Liver (tissue), 9 donors: ENCODE measurements around the gene TMX2. TPM values are rescaled to one million over a fixed set of nuclear protein-coding genes. Genes with fewer than 3 reads are reported as not detected.

Experiments
- DNase-seq: peaks from one replicate; pipeline ENCODE4 v3.0.0-alpha.2; 2017; ENCODE audit warnings: low spot score
- H3K27ac ChIP-seq, 2 donors: one replicate each; pipeline ENCODE4 v1.7.0; 2013; ENCODE audit warnings: inconsistent platforms in 2 of 2, low read length in 2 of 2, control low read depth in 1 of 2, low read depth in 1 of 2, mild to moderate bottlenecking in 1 of 2
- H3K27me3 ChIP-seq, 4 donors: one replicate each; pipeline versions ENCODE4 v1.6.1 to v1.7.0; 2013; ENCODE audit warnings: low read length in 3 of 4, inconsistent platforms in 1 of 4, mild to moderate bottlenecking in 1 of 4, moderate library complexity in 1 of 4; ENCODE audit not compliant: control insufficient read depth in 4 of 4, insufficient read depth in 4 of 4
- H3K36me3 ChIP-seq, 4 donors: one replicate each; pipeline versions ENCODE4 v1.6.1 to v1.7.0; 2013; ENCODE audit warnings: low read length in 3 of 4, mild to moderate bottlenecking in 3 of 4, low read depth in 1 of 4, moderate library complexity in 1 of 4; ENCODE audit not compliant: control insufficient read depth in 4 of 4, insufficient read depth in 3 of 4
- H3K4me1 ChIP-seq, 4 donors: one replicate each; pipeline versions ENCODE4 v1.6.1 to v1.7.0; 2013; ENCODE audit warnings: low read length in 3 of 4, mild to moderate bottlenecking in 3 of 4, moderate library complexity in 1 of 4; ENCODE audit not compliant: control insufficient read depth in 4 of 4, insufficient read depth in 4 of 4
- H3K4me3 ChIP-seq, 3 donors: one replicate each; pipeline versions ENCODE4 v1.6.1 to v1.7.0; 2013; ENCODE audit warnings: low read length in 3 of 3, control low read depth in 1 of 3, low read depth in 1 of 3, mild to moderate bottlenecking in 1 of 3
- H3K9ac ChIP-seq, 2 donors: one replicate each; pipeline ENCODE4 v1.7.0; 2013; ENCODE audit warnings: low read length in 2 of 2, mild to moderate bottlenecking in 2 of 2, moderate library complexity in 2 of 2, control low read depth in 1 of 2, low read depth in 1 of 2
- H3K9me3 ChIP-seq, 4 donors: one replicate each; pipeline versions ENCODE4 v1.6.1 to v1.7.0; 2013; ENCODE audit warnings: low read length in 3 of 4; ENCODE audit not compliant: control insufficient read depth in 4 of 4
- EGR1 ChIP-seq, 2 donors: IDR thresholded peaks; 2 replicates each; pipeline ENCODE4 v1.6.1; 2016 to 2018; ENCODE audit warnings: antibody characterized with exemption in 2 of 2, low read depth in 2 of 2
- FOXA1 ChIP-seq: IDR thresholded peaks from 2 replicates; pipeline ENCODE4 v1.6.1; 2016; ENCODE audit warnings: antibody characterized with exemption
- GABPA ChIP-seq, 2 donors: IDR thresholded peaks in 1 of 2; conservative IDR thresholded peaks in 1 of 2; 2 replicates each; pipeline ENCODE4 v1.6.1; 2016; ENCODE audit warnings: antibody characterized with exemption in 2 of 2, mild to moderate bottlenecking in 1 of 2, moderate library complexity in 1 of 2
- HNF4A ChIP-seq, 2 donors: conservative IDR thresholded peaks; 2 replicates each; pipeline ENCODE4 v1.6.1; 2016; ENCODE audit warnings: antibody characterized with exemption in 2 of 2, mild to moderate bottlenecking in 2 of 2
- JUND ChIP-seq, 2 donors: IDR thresholded peaks; 2 replicates each; pipeline ENCODE4 v1.6.1; 2016; ENCODE audit warnings: antibody characterized with exemption in 2 of 2
- NR2F2 ChIP-seq: IDR thresholded peaks from 2 replicates; pipeline ENCODE4 v1.6.1; 2016; ENCODE audit warnings: antibody characterized with exemption
- RAD21 ChIP-seq, 2 donors: IDR thresholded peaks; 2 replicates each; pipeline ENCODE4 v1.6.1; 2016; ENCODE audit warnings: antibody characterized with exemption in 2 of 2, mild to moderate bottlenecking in 2 of 2
- RXRA ChIP-seq, 2 donors: IDR thresholded peaks; 2 replicates each; pipeline ENCODE4 v1.6.1; 2017 to 2018; ENCODE audit warnings: antibody characterized with exemption in 2 of 2, mild to moderate bottlenecking in 1 of 2
- SP1 ChIP-seq: IDR thresholded peaks from 2 replicates; pipeline ENCODE4 v1.6.1; 2018; ENCODE audit warnings: antibody characterized with exemption, mild to moderate bottlenecking
- TAF1 ChIP-seq: conservative IDR thresholded peaks from 2 replicates; pipeline ENCODE4 v1.6.1; 2016; ENCODE audit warnings: antibody characterized with exemption, mild to moderate bottlenecking
- YY1 ChIP-seq: IDR thresholded peaks from 2 replicates; pipeline ENCODE4 v1.6.1; 2016; ENCODE audit warnings: antibody characterized with exemption, mild to moderate bottlenecking
- WGBS: extraction: QIAGEN DNeasy Blood & Tissue Kit; methylation state at CpG from one replicate; pipeline ENCODE4 v1.1.7; 2013; 5-methylcytosine and 5-hydroxymethylcytosine counted together
- polyA plus RNA-seq, 2 donors: library from polyadenylated mRNA; stranded (reverse) in 1 of 2; unstranded in 1 of 2; fragments of 200-250 nt in 1 of 2; fragments of >200 nt in 1 of 2; fragmentation: Nextera tagmentation in 1 of 2; extraction: Ambion mirVana in 1 of 2; gene quantifications; one replicate each; pipeline versions ENCODE4 v1.2.1 to v1.2.3, GENCODE V29; 2013 to 2015
- total RNA-seq, 2 donors: library from RNA; depleted of rRNA; stranded (reverse); fragments of >200 nt; gene quantifications; one replicate each; pipeline ENCODE4 v1.2.3, GENCODE V29; 2014
- TF ChIP-seq, protein P1 (sequence below): fragments of 150-350 bp; IDR thresholded peaks from 2 replicates; pipeline ENCODE4 v1.5.1; 2017; ENCODE audit warnings: improper control_type of control experiment, low read depth, low read length; ENCODE audit not compliant: missing input control
- TF ChIP-seq, protein P2 (sequence below): IDR thresholded peaks from 2 replicates; pipeline ENCODE4 v1.6.1; 2016; ENCODE audit warnings: antibody characterized with exemption
- TF ChIP-seq, protein P3 (sequence below): IDR thresholded peaks from 2 replicates; pipeline ENCODE4 v1.6.1; 2016; ENCODE audit warnings: antibody characterized with exemption, mild to moderate bottlenecking
- TF ChIP-seq, protein P4 (sequence below): IDR thresholded peaks from 2 replicates; pipeline ENCODE4 v1.6.1; 2016; ENCODE audit warnings: antibody characterized with exemption
- donor health status: healthy.
- donor health status: healthy.
- donor health status: healthy.
- donor health status: healthy.
- donor health status: healthy.

Gene TMX2
- total and polyA plus RNA-seq, 4 donors: 43.3 to 70.9 (median 59.1) TPM

DNA sequence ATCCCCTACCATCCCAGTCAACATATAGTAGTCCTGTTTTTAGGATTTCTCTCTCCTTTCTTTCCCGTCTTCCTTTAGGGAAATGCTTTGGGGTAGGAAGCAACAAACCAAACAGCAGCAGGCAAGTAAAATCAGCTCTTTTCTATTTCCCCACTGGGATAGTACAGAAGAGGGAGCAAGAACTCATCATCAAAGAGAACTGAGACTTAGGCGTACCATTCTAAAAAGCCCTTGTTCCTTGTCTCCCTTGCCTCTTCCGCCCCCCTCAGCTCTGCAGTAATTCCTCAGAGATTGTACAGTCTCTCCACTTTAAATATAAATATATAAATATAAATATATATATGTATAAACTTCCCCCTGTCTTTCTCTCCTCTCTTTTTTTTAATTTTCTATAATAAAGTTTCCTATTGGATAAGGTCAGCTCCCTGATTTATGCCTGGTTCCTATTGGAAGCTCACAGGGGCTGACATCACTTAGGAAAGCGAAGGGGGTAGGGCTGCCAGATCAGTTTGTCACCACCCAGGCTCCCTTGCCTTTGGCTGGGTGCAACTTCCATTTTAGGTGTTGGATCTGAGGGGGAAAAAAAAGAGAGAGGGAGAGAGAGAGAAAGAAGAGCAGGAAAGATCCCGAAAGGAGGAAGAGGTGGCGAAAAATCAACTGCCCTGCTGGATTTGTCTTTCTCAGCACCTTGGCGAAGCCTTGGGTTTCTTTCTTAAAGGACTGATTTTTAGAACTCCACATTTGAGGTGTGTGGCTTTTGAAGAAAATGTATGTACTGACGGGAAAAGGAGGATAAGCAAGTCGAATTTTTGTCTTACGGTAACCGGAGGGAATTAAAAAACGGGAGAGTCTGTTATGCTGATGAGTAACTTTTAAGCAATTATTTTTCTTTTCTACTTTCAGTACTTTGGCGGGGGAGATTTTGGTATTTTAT lies 49.2 kb downstream of the TMX2 start, which contains the start of gene CTNND1:
CTNND1 (plus strand) TSS at position 502 of the 934 bp plus-strand sequence. CDS start 29,677 bp downstream, outside the sequence.
- Histone ChIP-seq H3K27ac (peak within 1 kb of the TSS; percentile 88 to 97), H3K27me3 (no peaks in the 10 kb centered on the region), H3K9me3 (no peaks in the 10 kb centered on the region), H3K4me1 (peaks cover 2 to 32% (median 26%) of the 10 kb centered on the region in 4 donors), H3K4me3 (peak within 1 kb of the TSS; percentile 74 to 95 (median 91)), H3K36me3 (no peaks in the 10 kb centered on the region), H3K9ac (peak within 1 kb of the TSS; percentile 95 to 100)
- TF ChIP-seq EGR1 (IDR thresholded peaks at IDR 0.05; ENCODE audit: low read depth in 2 of 2) (no peak), RAD21 (IDR thresholded peaks at IDR 0.05) (peak; percentile 29 to 68), GABPA (IDR thresholded peaks at IDR 0.05 in 1 of 2, conservative IDR thresholded peaks at IDR 0.05 in 1 of 2) (no peak), FOXA1 (no peak), NR2F2 (peak; percentile 32), JUND (IDR thresholded peaks at IDR 0.05) (peak; percentile 76 to 82), TAF1 (peak; percentile 93), RXRA (IDR thresholded peaks at IDR 0.05) (peak in 1 of 2 donors; percentile 26), YY1 (peak; percentile 98), HNF4A (conservative IDR thresholded peaks at IDR 0.05) (peak; percentile 32 to 47), SP1 (peak; percentile 82)
- TF ChIP-seq, protein P1, sequence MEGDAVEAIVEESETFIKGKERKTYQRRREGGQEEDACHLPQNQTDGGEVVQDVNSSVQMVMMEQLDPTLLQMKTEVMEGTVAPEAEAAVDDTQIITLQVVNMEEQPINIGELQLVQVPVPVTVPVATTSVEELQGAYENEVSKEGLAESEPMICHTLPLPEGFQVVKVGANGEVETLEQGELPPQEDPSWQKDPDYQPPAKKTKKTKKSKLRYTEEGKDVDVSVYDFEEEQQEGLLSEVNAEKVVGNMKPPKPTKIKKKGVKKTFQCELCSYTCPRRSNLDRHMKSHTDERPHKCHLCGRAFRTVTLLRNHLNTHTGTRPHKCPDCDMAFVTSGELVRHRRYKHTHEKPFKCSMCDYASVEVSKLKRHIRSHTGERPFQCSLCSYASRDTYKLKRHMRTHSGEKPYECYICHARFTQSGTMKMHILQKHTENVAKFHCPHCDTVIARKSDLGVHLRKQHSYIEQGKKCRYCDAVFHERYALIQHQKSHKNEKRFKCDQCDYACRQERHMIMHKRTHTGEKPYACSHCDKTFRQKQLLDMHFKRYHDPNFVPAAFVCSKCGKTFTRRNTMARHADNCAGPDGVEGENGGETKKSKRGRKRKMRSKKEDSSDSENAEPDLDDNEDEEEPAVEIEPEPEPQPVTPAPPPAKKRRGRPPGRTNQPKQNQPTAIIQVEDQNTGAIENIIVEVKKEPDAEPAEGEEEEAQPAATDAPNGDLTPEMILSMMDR: no peak
- TF ChIP-seq, protein P2, sequence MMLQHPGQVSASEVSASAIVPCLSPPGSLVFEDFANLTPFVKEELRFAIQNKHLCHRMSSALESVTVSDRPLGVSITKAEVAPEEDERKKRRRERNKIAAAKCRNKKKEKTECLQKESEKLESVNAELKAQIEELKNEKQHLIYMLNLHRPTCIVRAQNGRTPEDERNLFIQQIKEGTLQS: peak; percentile 76
- TF ChIP-seq, protein P3, sequence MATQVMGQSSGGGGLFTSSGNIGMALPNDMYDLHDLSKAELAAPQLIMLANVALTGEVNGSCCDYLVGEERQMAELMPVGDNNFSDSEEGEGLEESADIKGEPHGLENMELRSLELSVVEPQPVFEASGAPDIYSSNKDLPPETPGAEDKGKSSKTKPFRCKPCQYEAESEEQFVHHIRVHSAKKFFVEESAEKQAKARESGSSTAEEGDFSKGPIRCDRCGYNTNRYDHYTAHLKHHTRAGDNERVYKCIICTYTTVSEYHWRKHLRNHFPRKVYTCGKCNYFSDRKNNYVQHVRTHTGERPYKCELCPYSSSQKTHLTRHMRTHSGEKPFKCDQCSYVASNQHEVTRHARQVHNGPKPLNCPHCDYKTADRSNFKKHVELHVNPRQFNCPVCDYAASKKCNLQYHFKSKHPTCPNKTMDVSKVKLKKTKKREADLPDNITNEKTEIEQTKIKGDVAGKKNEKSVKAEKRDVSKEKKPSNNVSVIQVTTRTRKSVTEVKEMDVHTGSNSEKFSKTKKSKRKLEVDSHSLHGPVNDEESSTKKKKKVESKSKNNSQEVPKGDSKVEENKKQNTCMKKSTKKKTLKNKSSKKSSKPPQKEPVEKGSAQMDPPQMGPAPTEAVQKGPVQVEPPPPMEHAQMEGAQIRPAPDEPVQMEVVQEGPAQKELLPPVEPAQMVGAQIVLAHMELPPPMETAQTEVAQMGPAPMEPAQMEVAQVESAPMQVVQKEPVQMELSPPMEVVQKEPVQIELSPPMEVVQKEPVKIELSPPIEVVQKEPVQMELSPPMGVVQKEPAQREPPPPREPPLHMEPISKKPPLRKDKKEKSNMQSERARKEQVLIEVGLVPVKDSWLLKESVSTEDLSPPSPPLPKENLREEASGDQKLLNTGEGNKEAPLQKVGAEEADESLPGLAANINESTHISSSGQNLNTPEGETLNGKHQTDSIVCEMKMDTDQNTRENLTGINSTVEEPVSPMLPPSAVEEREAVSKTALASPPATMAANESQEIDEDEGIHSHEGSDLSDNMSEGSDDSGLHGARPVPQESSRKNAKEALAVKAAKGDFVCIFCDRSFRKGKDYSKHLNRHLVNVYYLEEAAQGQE: peak; percentile 93
- TF ChIP-seq, protein P4, sequence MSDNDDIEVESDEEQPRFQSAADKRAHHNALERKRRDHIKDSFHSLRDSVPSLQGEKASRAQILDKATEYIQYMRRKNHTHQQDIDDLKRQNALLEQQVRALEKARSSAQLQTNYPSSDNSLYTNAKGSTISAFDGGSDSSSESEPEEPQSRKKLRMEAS: peak; percentile 28
- DNase-seq: peak; percentile 75
- WGBS: 9% methylated on average over 13 of the region's 13 CpGs
